SK-N-DZ (cell line): ENCODE results near the gene MTSS2.
"Not testable (repeated sequence)": the region's sequence is repeated elsewhere in the genome, so short reads cannot be mapped to it uniquely, and the experiment has no call there.

Experiments
- DNase-seq: peaks from one replicate; pipeline ENCODE4 v3.0.0-alpha.2; 2015; ENCODE audit warnings: low spot score

Gene MTSS2

DNA sequence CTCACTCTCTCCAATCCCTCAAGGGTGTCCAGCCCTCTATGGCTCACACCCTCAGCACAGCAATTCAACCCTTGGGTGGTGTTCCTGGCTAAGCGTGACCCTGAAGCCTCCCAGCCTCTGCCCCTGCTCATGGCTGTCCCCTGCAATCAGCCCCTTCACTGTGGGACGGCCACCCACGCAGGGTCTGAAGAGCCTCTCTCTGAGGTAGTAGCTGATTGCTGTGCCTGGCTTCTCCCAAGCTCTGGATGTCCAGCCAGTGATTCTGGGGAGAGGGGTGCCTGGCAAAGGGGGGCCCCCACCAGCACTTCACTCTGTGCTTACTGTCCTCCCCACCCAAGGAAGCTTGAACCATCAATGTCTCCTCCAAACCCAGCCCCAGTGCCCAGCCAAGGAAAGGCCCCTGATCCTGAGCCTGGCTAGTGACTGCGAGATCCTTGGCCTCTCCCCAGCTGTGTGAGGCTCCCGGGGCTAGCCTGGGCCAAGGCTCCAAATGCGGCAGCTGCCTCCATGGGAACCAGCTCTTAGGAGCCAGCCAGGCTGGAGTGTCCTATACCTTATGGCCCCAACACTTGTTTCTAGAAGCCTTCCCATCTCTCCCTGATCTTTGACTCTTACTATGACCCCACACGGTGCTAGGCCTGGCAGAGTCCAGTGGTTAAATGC is 9.9 kb downstream of the MTSS2 start:
- no peak for DNase-seq

DNA sequence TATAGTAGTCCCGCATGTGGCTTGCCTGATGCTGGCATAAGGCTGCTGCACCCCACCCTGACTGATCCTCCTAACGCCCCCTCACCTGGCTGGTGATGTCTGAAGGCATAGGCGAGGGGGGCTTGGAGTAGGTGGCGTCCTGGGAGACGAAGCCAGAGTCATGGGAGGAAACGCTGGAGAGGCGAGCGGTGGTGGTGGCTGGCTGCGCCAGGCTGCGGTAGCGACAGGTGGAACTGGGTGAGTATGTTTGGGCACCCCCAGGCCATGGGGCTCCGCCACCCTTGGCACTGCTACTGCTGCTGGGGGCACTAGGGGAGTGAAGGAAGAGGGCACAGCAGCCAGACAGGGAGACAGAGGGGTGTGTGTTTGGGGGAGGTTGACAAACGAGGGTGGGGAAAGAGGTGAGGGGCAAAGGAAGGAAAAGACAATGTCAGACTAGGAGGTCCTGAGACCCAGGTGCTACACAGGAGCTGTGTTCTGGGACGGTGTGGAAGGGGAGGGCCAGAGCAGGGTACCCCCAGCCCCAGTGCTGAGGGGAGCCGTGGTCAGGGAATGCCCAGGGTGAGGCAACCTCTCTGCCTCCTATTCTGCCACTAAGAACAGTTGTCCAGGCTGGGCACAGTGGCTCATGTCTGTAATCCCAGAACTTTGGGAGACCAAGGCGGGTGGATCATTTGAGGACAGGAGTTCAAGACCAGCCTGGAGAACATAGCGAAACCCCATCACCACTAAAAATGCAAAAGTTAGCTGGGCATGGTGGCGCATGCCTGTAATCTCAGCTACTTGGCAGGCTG is 11.4 kb downstream of the MTSS2 start:
- DNase-seq = no peak

DNA sequence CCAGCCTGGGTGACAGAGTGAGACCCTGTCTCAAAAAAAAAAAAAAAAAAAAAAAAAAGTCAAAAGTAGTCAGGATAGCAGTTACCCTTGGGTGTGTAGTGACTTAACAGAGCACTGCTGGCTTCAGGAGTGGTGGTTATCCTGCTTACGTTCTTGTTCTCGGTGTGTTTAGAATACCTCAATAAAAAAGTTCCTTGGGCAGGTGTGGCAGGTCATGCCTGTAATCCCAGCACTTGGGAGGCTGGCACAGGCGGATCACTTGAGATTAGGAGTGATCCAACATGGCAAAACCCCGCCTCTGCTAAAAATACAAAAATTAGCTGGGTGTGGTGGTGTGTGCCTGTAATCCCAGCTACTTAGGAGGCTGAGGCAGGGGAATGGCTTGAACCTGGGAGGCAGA is 14.9 kb downstream of the MTSS2 start:
- DNase-seq = not testable (repeated sequence)

DNA sequence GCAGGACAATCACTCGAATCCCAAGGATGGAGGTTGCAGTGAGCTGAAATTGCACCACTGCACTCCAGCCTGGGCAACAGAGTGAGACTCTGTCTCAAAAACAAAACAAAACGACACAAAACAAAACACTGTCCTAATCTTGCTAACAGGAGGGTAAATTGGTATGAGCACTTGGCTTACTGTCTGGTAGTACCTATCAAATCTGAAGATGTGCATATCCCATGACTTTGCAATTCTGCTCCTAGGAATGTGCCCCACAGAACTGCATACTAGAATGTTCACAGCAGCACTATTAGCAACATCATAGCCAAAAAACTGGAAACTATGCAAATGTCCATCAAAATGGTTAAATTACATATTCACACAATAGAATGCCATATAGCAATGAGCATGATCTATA is 15.7 kb downstream of the MTSS2 start:
- DNase-seq = no peak

DNA sequence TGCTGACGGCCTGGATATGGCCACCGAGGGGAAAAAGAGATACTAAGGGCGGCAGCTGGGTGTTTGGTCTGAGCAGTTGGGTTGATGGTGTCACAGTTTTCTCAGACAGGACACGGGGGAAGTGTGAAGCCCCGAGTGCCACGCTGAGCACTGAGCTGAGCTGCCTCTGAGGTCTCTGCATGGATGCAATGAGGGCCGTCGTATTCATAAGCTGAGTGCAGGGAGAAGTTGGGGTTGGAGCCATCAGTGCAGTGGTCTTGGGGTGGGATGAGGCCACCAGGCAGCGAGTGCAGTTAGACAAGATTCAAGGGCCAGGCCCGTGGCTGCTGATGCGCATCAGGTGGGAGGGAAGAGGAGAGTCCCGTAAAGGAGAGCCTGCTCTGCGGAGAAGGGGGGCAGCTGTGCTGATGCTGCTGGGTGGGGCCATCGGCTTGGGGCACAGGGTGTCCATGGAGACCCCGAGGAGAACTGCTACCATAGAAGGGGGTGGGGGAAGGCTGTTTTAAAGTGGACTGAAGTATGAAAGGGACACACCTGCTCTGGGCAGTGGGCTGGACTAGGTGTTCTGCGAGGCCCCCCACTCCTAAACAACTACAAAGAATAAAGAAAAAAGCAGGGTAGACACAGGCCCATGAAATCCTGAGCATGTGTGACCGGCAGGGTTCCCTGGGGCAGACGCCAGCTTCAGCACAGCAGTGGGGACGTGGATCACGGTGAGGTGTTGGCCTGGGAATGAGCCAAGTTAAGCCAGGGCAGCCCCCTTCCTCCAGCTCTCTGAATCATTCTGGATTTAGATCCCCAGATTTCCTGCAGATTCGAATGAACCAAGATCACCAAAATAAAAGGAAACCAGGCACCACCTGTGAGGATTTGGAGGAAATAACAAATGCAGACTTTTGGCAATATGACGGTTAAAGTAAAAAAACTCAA is 19.8 kb downstream of the MTSS2 start:
- DNase-seq = no peak

DNA sequence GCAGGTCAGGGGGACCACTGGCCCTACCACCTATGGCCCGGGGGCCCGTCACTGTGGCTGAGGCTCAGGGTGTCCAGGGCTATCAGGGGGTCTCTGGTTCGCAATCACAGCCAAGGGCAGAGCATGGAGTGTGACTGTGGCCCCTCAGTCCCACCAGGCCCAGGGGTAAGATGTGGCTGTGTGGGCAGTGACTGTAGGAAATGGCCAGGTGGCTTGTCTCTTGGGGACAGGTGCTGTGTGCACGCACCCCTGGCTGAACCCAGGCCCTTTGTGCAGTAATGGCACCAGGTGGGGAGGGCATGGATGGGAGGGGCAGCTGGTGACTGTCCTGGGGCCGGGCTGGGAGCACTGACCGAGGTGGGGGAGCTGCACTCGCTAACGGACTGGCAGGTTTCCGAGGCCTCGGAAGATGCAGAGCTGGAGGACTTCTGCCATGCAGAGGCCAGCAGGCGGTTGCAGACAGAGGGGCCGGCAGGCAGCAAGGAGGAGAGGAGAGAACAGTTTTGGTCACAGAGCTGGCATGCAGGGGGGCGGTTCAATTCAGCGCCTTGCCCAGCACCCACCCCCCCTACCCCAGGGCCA is 20.6 kb downstream of the MTSS2 start:
- no peak for DNase-seq

DNA sequence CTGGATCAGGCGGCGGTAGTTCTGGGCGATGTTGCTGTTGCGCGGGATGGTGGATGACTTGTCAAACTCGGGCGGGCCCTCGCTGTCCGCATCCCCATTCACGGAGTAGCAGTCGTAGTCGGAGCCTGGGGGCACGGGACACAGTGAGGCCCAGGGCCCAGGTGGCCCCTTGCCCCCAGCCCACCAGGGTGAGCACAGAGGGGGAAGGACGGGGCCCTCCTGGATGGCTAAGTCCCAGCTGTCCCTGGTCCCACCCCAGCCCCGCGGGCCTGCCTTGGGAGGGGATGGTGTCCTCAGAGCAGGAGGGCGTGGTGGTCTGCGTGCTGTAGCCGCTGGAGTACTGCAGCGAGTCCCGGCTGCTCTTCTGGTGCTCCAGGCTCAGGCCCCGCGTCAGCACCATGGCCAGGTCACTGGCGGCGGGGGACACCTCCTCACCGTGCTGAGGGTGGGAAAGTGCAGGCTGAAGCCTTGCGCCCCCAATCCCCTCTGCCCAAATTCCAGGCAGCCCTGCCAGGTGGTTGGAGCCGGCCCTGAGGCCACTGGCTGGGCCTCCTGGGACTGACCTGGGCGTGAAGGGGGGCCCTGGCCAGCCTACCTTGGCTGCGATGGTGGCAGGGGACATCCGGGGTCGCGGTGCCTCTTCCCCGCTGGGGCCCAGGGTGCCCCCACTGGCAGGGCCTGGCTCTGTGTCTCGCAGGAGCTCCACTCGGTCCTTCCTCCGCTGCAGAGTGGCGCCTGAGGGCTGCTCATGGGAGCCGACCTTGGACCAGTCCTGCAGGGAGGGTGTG is 21.3 kb downstream of the MTSS2 start:
- DNase-seq = no peak

DNA sequence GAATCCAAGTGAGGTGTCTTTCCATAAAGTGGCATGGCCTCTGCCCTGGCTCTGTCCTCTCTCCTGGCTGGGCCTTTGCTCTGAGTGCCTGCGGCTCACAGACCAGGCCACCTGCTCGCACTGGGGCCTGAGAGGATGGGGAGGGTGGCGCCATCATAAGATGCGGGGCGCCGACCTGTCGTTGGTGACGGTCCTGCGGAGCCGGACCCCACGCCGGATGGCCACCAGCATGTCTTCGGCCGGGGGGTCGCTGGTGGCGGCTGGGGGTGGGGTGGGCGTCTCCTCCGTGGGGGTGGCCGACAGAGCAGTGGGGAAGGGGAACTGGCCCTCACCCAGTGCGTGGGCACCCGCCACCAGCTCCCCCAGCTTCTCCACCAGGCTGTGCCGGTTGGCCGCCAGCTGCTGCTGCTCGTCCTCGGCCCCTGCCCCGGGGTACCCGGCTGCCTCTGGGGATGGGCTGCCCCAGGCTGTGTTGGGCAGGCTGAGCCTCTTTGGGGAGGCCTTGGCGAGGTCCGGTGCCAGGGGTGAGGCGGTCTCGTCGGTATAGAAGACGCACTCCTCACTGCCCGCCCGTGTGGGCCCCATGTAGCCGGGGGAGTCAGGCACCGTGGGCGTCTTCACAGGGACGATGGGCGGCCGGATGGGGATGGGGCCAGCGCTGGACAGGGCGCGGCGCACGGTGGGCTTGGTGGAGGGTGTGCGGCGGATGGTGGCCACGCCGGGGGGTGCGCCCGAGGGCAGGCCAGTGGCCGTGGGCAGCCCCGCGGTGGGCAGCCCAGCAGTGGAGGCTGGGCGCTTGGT is 22.1 kb downstream of the MTSS2 start:
- no peak for DNase-seq

DNA sequence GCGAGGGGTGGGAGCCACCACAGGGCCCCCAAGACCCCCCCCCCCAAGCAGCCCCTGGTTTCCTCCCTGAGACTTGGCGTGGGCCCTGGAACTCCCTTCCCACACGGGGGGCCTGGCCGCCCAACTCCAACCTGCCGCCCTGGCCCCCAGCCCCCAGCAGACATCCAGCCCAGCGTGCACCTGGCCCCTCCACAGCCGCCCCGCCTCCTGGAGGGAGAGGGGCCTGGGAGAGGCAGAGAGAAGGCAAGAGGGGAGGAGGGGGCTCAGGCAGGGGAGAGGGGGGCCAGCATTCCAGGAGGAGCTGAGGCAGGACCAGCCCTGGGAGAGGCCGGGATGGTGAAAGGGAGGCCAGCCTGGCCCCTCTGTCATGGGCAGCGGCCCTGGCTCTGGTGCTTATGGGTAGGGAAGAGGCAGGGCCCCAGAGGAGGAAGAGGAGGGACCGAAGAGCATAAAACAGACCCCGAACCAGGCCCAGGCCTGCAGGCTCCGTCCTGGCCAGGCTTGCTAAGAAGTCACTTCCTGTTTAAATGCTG is 22.8 kb downstream of the MTSS2 start:
- DNase-seq = no peak

DNA sequence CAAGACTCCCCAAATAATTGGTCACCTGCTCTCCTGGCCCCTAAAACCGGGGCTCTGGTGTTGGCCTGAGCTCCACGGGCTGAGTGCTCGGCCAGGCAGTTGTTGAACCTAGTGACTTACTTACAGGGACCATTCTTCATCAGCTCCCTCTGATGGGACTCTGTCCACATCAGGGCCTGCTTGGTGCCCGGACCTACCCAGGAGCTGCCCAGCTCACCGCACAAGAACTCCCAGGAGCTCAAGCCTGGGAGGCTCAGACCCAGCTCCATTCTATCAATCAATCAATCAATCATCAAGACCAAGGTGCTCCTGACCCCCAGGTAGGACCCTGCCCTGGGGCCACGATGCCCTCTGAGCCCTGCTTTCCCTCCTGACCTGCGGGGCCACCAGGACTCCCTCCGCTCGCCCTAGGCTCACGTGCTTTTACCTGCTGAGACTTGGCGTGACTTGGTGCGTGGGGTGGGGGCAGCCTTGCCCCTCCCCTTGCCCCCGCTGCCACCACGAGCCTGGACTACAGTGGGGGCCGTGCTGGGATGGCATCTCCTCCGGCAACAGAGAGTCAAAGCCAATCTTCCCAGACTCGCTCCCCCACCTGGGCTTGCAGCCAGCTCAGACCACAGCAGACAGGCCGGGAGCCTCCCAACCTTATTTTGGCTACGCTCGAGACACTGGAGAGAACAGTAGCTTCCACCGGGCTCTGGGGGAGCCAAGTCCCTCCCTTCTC is 23.8 kb downstream of the MTSS2 start:
- no peak for DNase-seq

DNA sequence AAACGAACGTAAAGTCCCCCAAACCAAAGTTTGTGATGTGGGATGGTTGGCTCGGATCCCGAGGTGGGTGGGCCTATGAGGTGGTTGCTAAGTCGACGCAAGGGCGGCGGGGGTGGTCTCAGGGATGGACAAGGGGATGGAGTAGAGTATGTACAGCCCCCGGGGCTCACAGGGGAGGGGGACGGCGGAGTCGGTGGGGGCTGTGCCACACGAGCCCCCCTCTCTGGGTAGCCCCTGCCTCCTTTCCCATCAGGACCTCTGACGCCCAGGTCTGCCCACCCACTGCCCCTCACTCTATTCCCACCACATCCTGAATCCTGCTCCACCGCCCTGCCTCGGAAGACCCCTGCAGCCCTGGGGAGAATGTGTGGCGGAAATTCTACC is 24.3 kb downstream of the MTSS2 start:
- DNase-seq = no peak

DNA sequence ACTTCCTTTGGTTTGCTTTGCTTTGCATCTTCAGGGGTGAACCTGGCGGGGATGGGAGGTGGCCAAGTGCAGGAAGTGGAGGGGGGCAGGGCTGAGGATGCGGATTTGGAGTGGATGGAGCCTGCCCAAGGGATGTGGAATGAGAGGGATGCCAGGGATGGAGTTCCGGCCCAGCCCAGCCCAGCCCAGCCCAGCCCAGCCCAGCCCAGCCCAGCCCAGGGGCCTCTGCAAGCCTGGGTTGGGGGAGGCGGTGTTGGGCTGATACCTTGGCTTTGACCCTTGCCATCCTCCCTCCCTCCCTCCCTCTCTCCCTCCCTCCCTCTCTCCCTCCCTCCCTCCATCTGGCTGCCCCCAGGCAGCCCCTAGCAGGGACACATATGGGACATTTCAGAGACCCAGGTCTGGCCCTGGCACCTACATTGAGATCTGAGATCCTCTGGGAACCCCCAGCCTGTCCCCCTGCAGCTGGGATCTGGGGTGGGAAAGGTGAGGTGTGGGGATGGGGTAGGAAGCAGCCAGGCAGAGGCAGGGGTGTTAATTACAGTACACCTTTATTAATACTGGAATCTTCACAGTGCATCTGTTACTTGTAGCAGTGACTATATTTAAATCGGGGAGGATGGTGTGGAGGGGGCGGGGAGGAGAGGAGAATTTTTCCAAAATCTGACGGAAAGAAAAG is 25.0 kb downstream of the MTSS2 start:
- no peak for DNase-seq

DNA sequence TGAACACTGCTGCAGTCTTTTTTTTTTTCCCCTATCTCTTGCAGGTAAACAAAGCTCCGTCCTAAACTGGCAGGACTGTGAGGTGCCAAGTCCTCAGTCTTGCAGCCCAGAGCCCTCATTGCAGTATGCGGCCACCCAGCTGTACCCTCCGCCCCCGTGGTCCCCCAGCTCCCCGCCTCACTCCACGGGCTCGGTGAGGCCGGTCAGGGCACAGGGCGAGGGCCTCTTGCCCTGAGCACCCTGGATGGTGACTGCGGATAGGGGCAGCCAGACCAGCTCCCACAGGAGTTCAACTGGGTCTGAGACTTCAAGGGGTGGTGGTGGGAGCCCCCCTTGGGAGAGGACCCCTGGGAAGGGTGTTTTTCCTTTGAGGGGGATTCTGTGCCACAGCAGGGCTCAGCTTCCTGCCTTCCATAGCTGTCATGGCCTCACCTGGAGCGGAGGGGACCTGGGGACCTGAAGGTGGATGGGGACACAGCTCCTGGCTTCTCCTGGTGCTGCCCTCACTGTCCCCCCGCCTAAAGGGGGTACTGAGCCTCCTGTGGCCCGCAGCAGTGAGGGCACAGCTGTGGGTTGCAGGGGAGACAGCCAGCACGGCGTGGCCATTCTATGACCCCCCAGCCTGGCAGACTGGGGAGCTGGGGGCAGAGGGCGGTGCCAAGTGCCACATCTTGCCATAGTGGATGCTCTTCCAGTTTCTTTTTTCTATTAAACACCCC is 25.7 kb downstream of the MTSS2 start:
- no peak for DNase-seq

DNA sequence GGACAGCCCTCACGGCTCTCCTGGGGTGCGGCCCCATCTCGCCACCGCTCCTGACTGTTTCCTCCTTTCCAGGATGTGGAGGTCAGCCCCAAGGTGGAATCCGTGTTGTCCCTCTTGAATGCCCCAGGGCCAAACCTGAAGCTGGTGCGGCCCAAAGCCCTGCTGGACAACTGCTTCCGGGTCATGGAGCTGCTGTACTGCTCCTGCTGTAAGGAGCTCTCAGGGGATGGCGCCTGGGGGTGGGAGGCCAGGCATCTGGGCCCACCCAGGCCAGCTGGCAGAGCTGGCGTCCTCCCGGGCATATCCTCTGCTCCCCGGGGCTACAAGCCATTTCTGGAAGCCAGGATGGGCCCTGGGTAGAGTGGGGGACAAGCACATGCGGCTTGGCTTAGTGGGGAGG is 26.3 kb downstream of the MTSS2 start:
- no peak for DNase-seq

DNA sequence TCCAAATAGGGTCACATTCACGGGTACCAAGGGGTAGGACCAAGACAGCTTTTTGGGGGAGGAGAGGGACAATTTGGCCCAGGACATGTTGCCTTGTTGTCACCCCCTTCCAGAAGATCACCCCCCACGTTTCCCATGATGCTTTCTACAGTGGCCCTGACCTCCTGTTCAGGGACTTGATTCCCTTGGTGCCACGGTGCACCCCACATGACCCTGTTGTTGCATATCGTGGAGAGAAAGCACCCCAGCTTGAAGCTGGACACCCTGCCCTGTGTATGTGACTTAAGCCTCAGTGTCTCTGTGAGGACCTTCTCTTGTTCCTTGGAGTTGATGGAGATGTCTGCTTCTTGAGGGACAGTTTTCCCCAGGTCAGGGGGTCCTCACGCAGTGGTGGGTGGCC is 26.9 kb downstream of the MTSS2 start:
- no peak for DNase-seq

DNA sequence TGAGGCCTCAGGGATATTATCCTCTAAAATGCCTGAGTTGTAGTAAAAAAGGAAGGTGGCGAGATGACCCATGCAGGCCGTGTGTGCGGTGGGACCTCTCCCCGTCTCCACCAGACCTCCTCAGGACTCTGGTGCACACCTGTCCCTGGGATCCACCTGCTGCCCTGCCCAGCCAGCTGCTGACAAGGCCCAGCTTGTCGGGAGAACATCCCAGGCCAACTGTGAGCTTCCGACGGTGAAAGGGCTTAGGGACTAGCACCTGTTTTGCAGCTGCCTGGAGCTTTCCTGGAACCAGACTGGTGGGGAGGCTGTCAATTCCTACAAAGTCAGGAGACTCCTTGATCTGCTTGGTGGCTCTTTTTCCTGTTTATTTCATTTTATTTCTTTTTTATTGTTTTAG is 27.9 kb downstream of the MTSS2 start:
- DNase-seq = no peak

DNA sequence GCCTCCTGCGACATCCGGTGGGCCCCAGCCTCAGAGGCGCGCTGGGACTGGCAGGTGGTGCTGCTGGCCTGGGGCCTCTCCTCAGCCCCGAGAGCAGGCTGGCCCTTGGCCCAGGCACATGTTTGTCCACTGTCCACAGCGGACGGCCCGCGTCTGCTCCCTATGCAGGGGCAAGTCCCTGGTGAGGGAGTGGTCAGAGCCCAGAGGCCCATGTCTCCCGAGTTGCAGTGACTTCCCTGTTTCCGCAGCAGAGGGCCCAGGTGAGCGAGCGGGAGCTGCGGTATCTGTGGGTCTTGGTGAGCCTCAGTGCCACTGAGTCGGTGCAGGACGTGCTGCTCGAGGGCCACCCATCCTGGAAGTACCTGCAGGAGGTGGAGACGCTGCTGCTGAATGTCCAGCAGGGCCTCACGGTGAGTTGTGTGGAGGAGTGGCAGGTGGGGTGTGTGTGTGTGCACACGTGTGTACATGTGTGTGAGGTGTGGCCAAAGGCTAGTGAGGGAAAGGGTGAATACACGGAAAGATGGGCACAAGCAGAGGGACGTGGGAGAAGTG is 29.1 kb downstream of the MTSS2 start:
- DNase-seq = peak; percentile 42
